Stimulated activated CD4-positive, alpha-beta T cell treated with anti-CD3 and anti-CD28 coated beads, Interleukin-2, amount 100 ng/mL, for 4 hours (primary cell): ENCODE measurements around the gene GATAD2B.
A peak's percentile ranks its signal among the peaks of the same experiment; 100 is the strongest.
"Not testable (repeated sequence)": the region's sequence is repeated elsewhere in the genome, so short reads cannot be mapped to it uniquely, and the experiment has no call there.

Source experiments
- DNase-seq: peaks from one replicate; pipeline ENCODE4 v3.0.0-alpha.2; 2020; ENCODE audit warnings: low read depth

GATAD2B gene

GRCh38 chr1:153795934-153796785 lies 126.6 kb downstream of the GATAD2B start:
- no peak for DNase-seq

- no peak for DNase-seq
Observed at GRCh38 chr1:153795330-153795837, 127.4 kb downstream of the GATAD2B start.

GRCh38 chr1:153794624-153795329 lies 128.0 kb downstream of the GATAD2B start:
- no peak for DNase-seq

GRCh38 chr1:153793973-153794615 lies 128.7 kb downstream of the GATAD2B start:
- DNase-seq, result no peak

- DNase-seq, result no peak
Observed at GRCh38 chr1:153793261-153793972, 129.4 kb downstream of the GATAD2B start.

GRCh38 chr1:153792631-153793041 lies 130.1 kb downstream of the GATAD2B start:
- DNase-seq, result no peak

GRCh38 chr1:153791648-153792253 lies 131.0 kb downstream of the GATAD2B start:
- no peak for DNase-seq

GRCh38 chr1:153790966-153791647 lies 131.7 kb downstream of the GATAD2B start:
- DNase-seq, result no peak

GRCh38 chr1:153790313-153790965 lies 132.3 kb downstream of the GATAD2B start:
- no peak for DNase-seq

- no peak for DNase-seq
Observed at GRCh38 chr1:153789478-153790034, 133.2 kb downstream of the GATAD2B start.

- no peak for DNase-seq
Observed at GRCh38 chr1:153786038-153786790, 136.6 kb downstream of the GATAD2B start.

GRCh38 chr1:153783233-153784190 lies 139.3 kb downstream of the GATAD2B start:
- peak; percentile 85 for DNase-seq

- not testable (repeated sequence) for DNase-seq
Observed at GRCh38 chr1:153782648-153783047, 140.1 kb downstream of the GATAD2B start.

GRCh38 chr1:153780551-153780950 lies 142.2 kb downstream of the GATAD2B start:
- DNase-seq, result no peak

- DNase-seq, result no peak
Observed at GRCh38 chr1:153779781-153780541, 142.8 kb downstream of the GATAD2B start.

- no peak for DNase-seq
Observed at GRCh38 chr1:153778824-153779519, 143.8 kb downstream of the GATAD2B start.
